SU-DHL-6 (cell line): Measurements from ENCODE around the gene RNFT2.

ENCODE experiments used
- H2AFZ ChIP-seq: fragments of 200-600 bp; sonication (generic); 2 replicates; pipeline ENCODE4 v1.6.1; 2014; ENCODE audit warnings: low read depth, mild to moderate bottlenecking, moderate library complexity, mixed read lengths, antibody characterized with exemption, low read length; ENCODE audit not compliant: severe bottlenecking
- H3F3A ChIP-seq: fragments of 200-600 bp; shearing (Covaris generic); 2 replicates; pipeline ENCODE4 v1.6.0; 2016; ENCODE audit warnings: antibody characterized with exemption, mild to moderate bottlenecking; ENCODE audit not compliant: insufficient read depth
- H3K27ac ChIP-seq: fragments of 200-600 bp; sonication (generic); 2 replicates; pipeline ENCODE4 v1.5.1; 2016; ENCODE audit warnings: low read depth, mild to moderate bottlenecking, low read length, moderate library complexity, mixed read lengths
- H3K27me3 ChIP-seq: fragments of 200-600 bp; sonication (generic), shearing (Covaris generic); 2 replicates; pipeline ENCODE4 v1.6.0; 2014; ENCODE audit warnings: mild to moderate bottlenecking, low read length
- H3K36me3 ChIP-seq: fragments of 200-600 bp; sonication (generic); 2 replicates; pipeline ENCODE4 v1.6.1; 2014; ENCODE audit warnings: mild to moderate bottlenecking, low read length, mixed read lengths
- H3K4me2 ChIP-seq: fragments of 300-600, 200-600 bp; shearing (Covaris generic), sonication (generic); 2 replicates; pipeline ENCODE4 v1.6.0; 2014; ENCODE audit warnings: low read length, low read depth, mild to moderate bottlenecking; ENCODE audit not compliant: poor library complexity, severe bottlenecking
- H3K4me3 ChIP-seq: fragments of 200-600 bp; sonication (generic); 2 replicates; pipeline ENCODE4 v1.5.1; 2014; ENCODE audit warnings: antibody characterized with exemption, low read length, mild to moderate bottlenecking, mixed read lengths; ENCODE audit not compliant: insufficient read depth, poor library complexity, severe bottlenecking
- H3K79me2 ChIP-seq: fragments of 200-600 bp; sonication (generic); 2 replicates; pipeline ENCODE4 v1.6.1; 2014; ENCODE audit warnings: mild to moderate bottlenecking, low read length, moderate library complexity; ENCODE audit not compliant: insufficient read depth
- H3K9ac ChIP-seq: fragments of 200-600 bp; sonication (generic); 2 replicates; pipeline ENCODE4 v1.7.0; 2014; ENCODE audit warnings: mild to moderate bottlenecking, low read length
- H3K9me2 ChIP-seq: fragments of 200-600 bp; sonication (generic); replicated peaks from 2 replicates; pipeline ENCODE4 v1.6.1; 2014; ENCODE audit warnings: low read length; ENCODE audit not compliant: insufficient read depth
- H3K9me3 ChIP-seq: fragments of 200-600 bp; sonication (generic); 2 replicates; pipeline ENCODE4 v1.6.1; 2014; ENCODE audit warnings: low read length, mixed read lengths; ENCODE audit not compliant: insufficient read depth
- H4K20me1 ChIP-seq: fragments of 200-600 bp; sonication (generic); 2 replicates; pipeline ENCODE4 v1.6.1; 2014; ENCODE audit warnings: low read depth, mild to moderate bottlenecking, antibody characterized with exemption, low read length, moderate library complexity, mixed read lengths
- CTCF ChIP-seq: fragments of 200-600 bp; sonication (generic); IDR thresholded peaks from one replicate; pipeline ENCODE4 v1.5.1; 2017; ENCODE audit warnings: antibody characterized with exemption, mild to moderate bottlenecking, low read length, moderate library complexity; ENCODE audit not compliant: insufficient read depth, poor library complexity, severe bottlenecking
- EZH2phosphoT487 ChIP-seq: fragments of 200-600 bp; sonication (generic), shearing (Covaris generic); conservative IDR thresholded peaks from 2 replicates; pipeline ENCODE4 v1.6.1; 2018; ENCODE audit warnings: mild to moderate bottlenecking, antibody characterized with exemption, low read length, moderate library complexity, mixed read lengths

Gene RNFT2

GRCh38 chr12:116703214-116703795 lies 34.8 kb upstream of the RNFT2 start:
- Histone ChIP-seq H3K27ac (no peak overlapping the region), H3K4me3 (no peak overlapping the region), H3K27me3 (no peaks in the 10 kb centered on the region), H3K9ac (no peak overlapping the region), H4K20me1 (no peaks in the 10 kb centered on the region), H3K9me2 (no peaks in the 10 kb centered on the region), H3K4me2 (no peak overlapping the region), H3K9me3 (no peaks in the 10 kb centered on the region), H2AFZ (no peak overlapping the region), H3K79me2 (no peaks in the 10 kb centered on the region), H3K36me3 (no peaks in the 10 kb centered on the region), H3F3A (peaks cover 21% of the 10 kb centered on the region)
- TF ChIP-seq CTCF (peak; percentile 83), EZH2phosphoT487 (no peak)

- Histone ChIP-seq H3F3A (peaks cover 32% of the 10 kb centered on the region), H3K9ac (no peak overlapping the region), H3K79me2 (no peaks in the 10 kb centered on the region), H3K4me3 (no peak overlapping the region), H3K27ac (peak overlapping the region; percentile 87), H3K36me3 (no peaks in the 10 kb centered on the region), H4K20me1 (no peaks in the 10 kb centered on the region), H3K4me2 (peak overlapping the region; percentile 43), H3K9me3 (no peaks in the 10 kb centered on the region), H2AFZ (no peak overlapping the region), H3K27me3 (no peaks in the 10 kb centered on the region), H3K9me2 (no peaks in the 10 kb centered on the region)
- no peak for TF ChIP-seq EZH2phosphoT487
- no peak for TF ChIP-seq CTCF
Measured at GRCh38 chr12:116707751-116708150, 30.4 kb upstream of the RNFT2 start.

GRCh38 chr12:116708826-116709756 lies 29.0 kb upstream of the RNFT2 start:
- Histone ChIP-seq H3F3A (peaks cover 32% of the 10 kb centered on the region), H3K9me3 (no peaks in the 10 kb centered on the region), H3K27ac (peak overlapping the region; percentile 87), H4K20me1 (no peaks in the 10 kb centered on the region), H3K36me3 (no peaks in the 10 kb centered on the region), H3K27me3 (no peaks in the 10 kb centered on the region), H3K9ac (peak overlapping the region; percentile 26; the same call in 1 of the 2 replicates), H2AFZ (peak overlapping the region; percentile 28), H3K4me2 (peak overlapping the region; percentile 43), H3K9me2 (no peaks in the 10 kb centered on the region), H3K4me3 (no peak overlapping the region), H3K79me2 (no peaks in the 10 kb centered on the region)
- TF ChIP-seq CTCF (peak; percentile 51), EZH2phosphoT487 (no peak)
